ENCODE data around the gene LEO1. TPM values are rescaled to one million over a fixed set of nuclear protein-coding genes. Genes with fewer than 3 reads are reported as not detected.

The LEO1 gene
- total and polyA plus RNA-seq, 4 experiments from 2014 or later: 12.6 to 28.0 (median 22.0) TPM

DNA sequence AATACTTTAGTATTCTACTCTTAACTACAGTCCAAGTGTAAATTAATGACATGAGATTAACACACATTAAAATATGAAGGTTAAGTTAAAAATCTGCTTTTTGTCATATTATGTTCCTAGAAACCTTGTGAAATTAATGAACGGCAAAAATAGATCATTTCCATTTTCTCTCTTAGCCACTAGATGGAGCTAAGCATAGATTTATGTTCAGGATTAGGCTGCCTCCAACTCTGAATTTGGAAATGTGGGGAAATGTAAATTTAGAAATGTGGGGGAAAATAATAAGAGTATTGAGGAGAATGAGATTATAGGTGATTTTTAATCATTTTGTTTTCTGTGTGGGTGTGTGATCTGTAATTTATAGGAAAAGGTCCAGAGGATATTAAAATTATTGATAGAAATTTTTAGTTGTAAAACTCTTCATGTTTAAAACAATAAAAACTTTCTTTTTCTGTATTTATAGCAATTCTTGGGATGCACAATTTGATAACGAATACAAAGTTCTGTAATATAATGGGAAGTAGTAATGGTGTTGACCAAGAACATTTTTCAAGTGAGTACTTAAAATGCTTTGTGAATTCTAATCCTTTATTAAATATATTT lies 82.9 kb downstream of the LEO1 start:
- Histone ChIP-seq H3K4me1 (ENCODE audit: insufficient read depth, low read length) (no peaks in the 10 kb centered on the region), H3K4me3 (ENCODE audit: low read length in 2 of 2) (no peak overlapping the region), H3K9me3 (ENCODE audit: control insufficient read depth in 1 of 2, low read length in 2 of 2) (no peaks in the 10 kb centered on the region), H3K36me3 (ENCODE audit: insufficient read depth, low read length) (peaks cover 10% of the 10 kb centered on the region), H3K27ac (ENCODE audit: low read depth, low read length) (no peak overlapping the region), H3K27me3 (ENCODE audit: insufficient read depth, low read length) (no peaks in the 10 kb centered on the region)
- Mint-ChIP-seq H3K4me3 (no peak overlapping the region), H3K9me3 (peaks cover 0 to 2% (median 0%) of the 10 kb centered on the region in 8 donors), H3K4me1 (peaks cover 6 to 16% (median 7%) of the 10 kb centered on the region in 4 donors), H3K27me3 (no peaks in the 10 kb centered on the region), H3K27ac (peak overlapping the region in 2 of 7 donors; percentile 0 to 13), H3K36me3 (peaks cover 46 to 47% of the 10 kb centered on the region in 2 donors)
- CTCF ChIA-PET (ENCODE audit: partially characterized antibody): interaction anchor here (0.7 to 3.3 kb wide), 22 partner anchors 11 to 320 kb away, joined by 3 to 27 read pairs (median 4); partner anchors contain the start of gene LEO1
- peak in 3 of 5 donors; percentile 8 to 20 (median 19) for DNase-seq
- intact Hi-C loops (cut with micrococcal nuclease): loop anchor here (1.0 to 5.0 kb wide), 3 partner anchors 191 to 338 kb away; no protein-coding TSS in a partner anchor
- POLR2A ChIA-PET (ENCODE audit: partially characterized antibody): interaction anchor here (1.5 kb wide), 1 partner anchor 59 kb away, joined by 5 read pairs; the partner anchor contains the start of gene TMOD3

Other genes starting within 250 kb of the LEO1 start
- gene LYSMD2, start 234.1 kb downstream of the LEO1 start, total RNA-seq: 10 to 100 TPM; 33.0 to 35.2 TPM
- 10 to 100 TPM; 63.0 to 70.8 TPM for gene LYSMD2, start 234.1 kb downstream of the LEO1 start, polyA plus RNA-seq
- 10 to 100 TPM; 20.0 to 20.3 TPM for gene TMOD2, start 220.2 kb downstream of the LEO1 start, total RNA-seq
- gene TMOD2, start 220.2 kb downstream of the LEO1 start, polyA plus RNA-seq: 1 to 10 TPM; 1.4 to 2.8 TPM
- 10 to 100 TPM; 53.6 to 59.3 TPM for gene TMOD3, start 142.1 kb downstream of the LEO1 start, total RNA-seq
- gene TMOD3, start 142.1 kb downstream of the LEO1 start, polyA plus RNA-seq: 10 to 100 TPM; 37.8 to 39.2 TPM
- 10 to 100 TPM; 18.2 to 24.0 TPM for gene MAPK6, start 47.4 kb upstream of the LEO1 start, total RNA-seq
- 1 to 10 TPM; 7.1 to 8.0 TPM for gene MAPK6, start 47.4 kb upstream of the LEO1 start, polyA plus RNA-seq
- gene BCL2L10, start 141.0 kb upstream of the LEO1 start, total RNA-seq: under 1 TPM; 0.42 to 0.84 TPM
- gene BCL2L10, start 141.0 kb upstream of the LEO1 start, polyA plus RNA-seq: not detected
- gene GNB5, start 219.6 kb upstream of the LEO1 start, total RNA-seq: 10 to 100 TPM; 69.5 to 69.9 TPM
- gene GNB5, start 219.6 kb upstream of the LEO1 start, polyA plus RNA-seq: 10 to 100 TPM; 52.2 to 54.1 TPM